GM21717 (cell line): Measurements from ENCODE around the gene APPBP2.
A peak's percentile ranks its signal among the peaks of the same experiment; 100 is the strongest.

Experiments
- ATAC-seq: cut with Tn5 transposase; IDR thresholded peaks from one replicate; pipeline ENCODE4 v1.9.1; 2021; ENCODE audit warnings: mild to moderate bottlenecking, moderate library complexity; ENCODE audit not compliant: unreplicated experiment

Gene APPBP2

GRCh38 chr17:60401819-60402218, 124.2 kb downstream of the APPBP2 start:
- no peak for ATAC-seq

GRCh38 chr17:60398227-60398959, 127.6 kb downstream of the APPBP2 start:
- peak; percentile 60 for ATAC-seq

- ATAC-seq: no peak
Measured at GRCh38 chr17:60396412-60396811, 129.6 kb downstream of the APPBP2 start.

- ATAC-seq: no peak
Measured at GRCh38 chr17:60395508-60396065, 130.5 kb downstream of the APPBP2 start.

GRCh38 chr17:60393840-60394723, 132.0 kb downstream of the APPBP2 start:
- no peak for ATAC-seq
